ENCODE data around the gene CDC42EP4.
"Not testable (repeated sequence)": the region's sequence is repeated elsewhere in the genome, so short reads cannot be mapped to it uniquely, and the experiment has no call there.

CDC42EP4 gene

DNA sequence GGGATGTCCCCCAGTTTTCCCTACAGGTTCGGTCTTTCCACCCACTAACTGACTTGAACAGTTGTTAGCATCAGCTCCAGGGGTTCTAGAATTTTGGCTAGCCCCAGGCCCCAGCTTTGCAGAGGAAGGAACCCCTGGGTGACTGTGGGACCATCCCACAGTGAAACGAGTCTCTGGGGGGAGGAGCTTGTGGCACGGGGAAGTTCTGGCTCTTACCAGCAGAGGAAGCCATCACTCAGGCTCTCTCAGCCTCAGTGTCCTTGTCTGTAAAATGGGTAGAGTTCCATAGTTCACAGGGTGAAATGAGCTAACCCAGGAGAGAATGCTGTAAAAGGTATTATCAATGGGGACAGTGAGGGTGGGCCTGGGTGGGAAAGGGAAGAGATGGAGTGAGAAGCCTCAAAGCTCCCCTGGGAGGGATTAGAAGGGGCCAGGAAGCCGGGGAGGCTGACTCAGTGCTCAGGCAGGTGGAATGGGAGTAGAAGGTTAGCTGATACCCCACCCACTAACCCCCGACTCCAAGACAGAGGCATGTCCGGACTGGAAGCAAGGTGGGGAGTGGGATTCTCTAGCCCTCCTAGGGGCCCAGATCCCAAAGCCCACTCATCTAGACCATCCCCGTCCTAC lies 30.9 kb upstream of the CDC42EP4 start:
- peak; percentile 65 to 79 for DNase-seq

DNA sequence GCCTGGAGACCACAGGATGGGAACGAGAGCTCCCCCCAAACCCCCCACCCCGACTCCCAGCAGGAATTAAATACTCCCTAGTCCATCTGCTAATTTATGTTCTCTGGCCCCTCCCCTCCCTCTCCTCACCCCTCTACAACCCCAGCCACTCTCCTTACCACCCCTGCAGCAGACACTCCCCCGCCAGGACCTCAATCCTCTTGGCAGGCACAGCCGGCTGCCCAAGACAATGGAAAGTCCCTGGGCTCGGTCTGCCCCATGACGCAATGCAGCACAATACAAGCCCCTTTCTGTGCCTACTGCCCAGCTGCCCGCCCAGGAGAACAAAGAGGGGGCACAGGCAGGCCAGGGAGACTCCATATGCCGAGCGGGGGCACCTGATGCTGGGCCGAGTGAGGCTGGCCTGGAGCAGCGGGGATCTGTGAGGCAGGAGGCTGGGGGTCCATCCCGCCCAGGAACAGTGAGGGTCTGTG lies 30.3 kb upstream of the CDC42EP4 start:
- peak; percentile 97 to 99 for DNase-seq

- DNase-seq = peak; percentile 46 to 68
These were observed 29.7 kb upstream of the CDC42EP4 start for GRCh38 chr17:73341350-73342049.

- peak; percentile 14 to 33 for DNase-seq
These were observed 28.3 kb upstream of the CDC42EP4 start for GRCh38 chr17:73340093-73340596.

GRCh38 chr17:73338566-73339197 lies 26.9 kb upstream of the CDC42EP4 start:
- DNase-seq = no peak

DNA sequence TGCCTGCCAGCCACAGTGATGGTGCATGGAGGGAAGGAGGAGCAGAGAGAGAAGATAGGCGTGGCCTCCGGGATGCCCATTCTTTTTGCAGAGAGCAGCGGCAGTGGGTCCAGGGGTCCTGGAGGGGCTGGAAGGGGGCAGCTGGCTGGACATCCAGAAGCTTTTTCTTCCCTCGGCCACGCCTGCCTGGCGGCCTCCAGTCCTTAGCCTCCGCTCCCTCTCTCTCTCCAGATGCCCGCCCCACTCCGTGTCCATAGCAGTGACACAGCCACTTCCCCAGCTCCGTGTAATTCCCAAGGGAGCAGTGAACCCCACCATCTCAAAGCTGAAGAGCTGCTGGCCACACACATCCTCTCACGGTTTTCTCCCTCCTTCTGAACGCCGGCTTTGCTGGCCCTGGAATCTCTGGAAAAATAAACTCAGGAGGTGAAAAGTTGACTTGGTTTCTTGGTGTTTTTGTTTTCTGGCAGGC lies 26.3 kb upstream of the CDC42EP4 start:
- DNase-seq = no peak

- no peak for DNase-seq
These were observed 25.5 kb upstream of the CDC42EP4 start for GRCh38 chr17:73337330-73337710.

DNA sequence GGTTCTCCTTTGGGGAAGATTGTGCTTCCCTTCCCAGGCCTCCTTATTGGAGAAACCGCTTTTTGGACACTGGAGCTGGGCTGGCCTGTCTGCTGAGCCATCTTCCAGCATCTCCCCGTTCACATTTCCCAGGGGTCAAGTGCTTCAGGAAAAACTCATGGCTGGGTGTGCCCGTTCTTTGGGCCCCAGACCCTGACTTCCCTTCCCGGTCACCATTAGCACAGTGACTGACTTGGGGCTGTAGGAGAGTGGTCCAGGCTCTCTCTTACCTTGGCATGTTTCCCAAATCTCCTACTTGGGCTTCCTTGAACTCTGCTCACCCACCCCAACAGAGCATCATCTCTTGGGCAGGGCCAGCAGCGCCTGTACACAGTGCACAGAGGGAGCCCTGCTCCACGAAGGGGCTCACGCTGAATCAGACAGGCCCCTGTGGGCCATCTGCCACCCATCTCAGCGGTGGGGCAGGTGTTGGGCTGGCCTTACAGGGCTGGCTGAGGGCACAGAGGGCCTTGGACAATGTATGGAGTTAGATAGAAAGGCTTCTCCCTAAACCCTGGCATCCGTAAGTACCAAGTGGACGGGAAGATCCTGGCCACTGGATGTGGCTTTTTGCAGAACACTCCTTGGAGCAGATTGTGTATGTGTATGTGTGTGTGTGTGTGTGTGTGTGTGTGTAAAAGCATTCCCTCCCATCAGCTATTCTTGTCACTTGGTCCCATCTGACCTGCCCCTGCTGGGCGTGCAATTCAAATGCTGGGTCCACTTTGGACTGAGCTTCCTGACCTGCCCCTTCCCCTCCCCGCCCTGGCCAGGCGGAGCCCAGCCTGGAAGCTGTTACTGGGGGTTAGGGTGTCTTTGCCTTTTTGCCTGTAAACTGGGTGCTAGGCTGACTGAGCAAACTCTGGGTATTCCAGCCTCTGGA lies 24.9 kb upstream of the CDC42EP4 start:
- peak; percentile 36 to 83 for DNase-seq

DNA sequence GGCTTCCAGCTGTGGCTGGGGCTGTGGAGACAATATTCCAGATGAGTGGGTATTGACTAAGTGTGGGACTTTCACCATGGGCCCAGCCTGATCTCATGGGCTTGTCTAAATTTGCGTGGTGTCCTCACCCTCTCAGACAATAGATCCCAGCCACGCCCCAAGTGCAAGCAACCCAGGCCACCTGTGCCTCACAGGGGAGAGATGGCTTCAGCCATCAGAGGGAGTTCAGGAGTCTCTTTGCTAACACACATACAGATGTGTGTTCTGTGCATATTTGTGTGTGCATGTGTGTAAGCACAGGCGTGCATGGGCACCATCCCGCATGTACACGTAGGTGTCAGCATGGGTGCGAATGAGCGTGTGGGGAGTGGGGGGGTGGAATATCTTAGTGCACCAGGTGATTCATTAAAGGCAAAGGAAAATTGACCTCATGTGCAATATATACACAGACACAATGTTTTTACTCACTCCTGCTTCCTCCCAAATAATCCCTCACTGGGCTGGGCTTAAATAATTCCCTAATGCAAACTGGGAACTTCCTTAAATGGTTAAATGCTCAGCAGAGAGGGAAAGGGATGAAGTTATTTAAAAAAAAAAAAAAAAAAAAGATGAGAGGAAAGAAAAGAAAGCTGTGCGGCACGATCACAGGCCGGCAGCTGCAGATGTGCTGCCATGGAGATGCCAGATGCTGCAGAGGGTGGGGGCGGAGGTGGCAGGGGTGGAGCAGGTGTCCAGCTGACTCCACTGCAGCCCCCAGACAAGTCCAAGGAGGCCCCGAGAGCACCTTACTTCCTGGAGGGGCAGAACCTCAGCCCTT lies 24.0 kb upstream of the CDC42EP4 start:
- no peak for DNase-seq

DNA sequence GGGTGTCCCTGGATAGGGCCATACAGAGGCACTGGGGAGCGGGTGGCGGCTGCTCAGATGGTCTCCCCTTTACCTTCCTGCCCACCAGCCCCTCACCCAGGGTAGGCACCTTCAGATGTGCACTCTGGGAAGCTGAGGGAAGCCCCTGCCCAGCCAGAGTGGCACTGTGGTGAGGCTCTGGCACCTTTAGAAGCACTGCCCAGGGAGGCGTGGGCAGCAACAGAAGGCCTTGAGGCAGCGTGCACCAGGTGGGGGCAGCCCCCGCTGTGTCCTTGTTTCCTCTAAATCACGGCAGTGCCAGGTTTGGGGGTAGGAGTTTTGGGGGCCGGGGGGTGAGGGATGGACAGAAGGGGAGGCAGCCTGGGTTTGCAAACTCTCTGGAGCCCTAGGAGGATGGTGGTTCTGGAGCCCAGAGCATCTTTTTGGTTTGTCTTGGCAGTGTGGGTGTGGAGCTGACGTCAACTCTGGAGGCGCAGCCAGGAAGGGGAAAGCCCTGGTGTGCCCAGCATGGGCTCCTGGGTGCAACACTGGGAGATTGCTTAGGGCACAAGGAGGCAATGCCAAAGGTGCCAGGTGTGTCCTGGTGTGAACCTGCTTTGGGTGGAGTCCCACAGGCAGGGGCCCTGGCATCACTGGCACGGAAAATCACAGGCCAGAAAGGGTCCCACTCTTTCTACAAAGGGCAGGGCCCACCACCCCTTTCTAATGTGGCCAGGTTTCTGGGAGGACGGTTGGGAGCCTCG lies 23.1 kb upstream of the CDC42EP4 start:
- DNase-seq = no peak

GRCh38 chr17:73333445-73333844 lies 21.6 kb upstream of the CDC42EP4 start:
- DNase-seq = not testable (repeated sequence)

- DNase-seq = no peak
These were observed 19.3 kb upstream of the CDC42EP4 start for GRCh38 chr17:73331060-73331459.

- DNase-seq = no peak
These were observed 15.9 kb upstream of the CDC42EP4 start for GRCh38 chr17:73327676-73328075.

DNA sequence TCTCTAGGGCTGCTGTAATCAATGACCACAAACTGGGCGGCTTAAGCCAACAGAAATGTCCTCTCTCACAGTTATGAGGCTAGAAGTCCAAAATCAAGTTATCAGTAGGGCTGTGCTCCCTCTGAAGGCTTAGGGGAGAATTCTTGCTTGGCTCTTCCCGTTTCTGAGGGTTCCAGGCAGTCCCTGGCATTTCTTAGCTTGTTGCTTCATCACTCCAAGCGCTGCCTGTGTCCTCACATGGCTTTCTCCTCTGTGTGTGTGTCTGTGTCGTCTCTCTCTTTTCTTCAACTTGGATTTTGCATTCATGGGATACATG lies 13.7 kb upstream of the CDC42EP4 start:
- no peak for DNase-seq

GRCh38 chr17:73324711-73325526 lies 13.1 kb upstream of the CDC42EP4 start:
- DNase-seq = no peak

- DNase-seq = no peak
These were observed 12.3 kb upstream of the CDC42EP4 start for GRCh38 chr17:73324160-73324475.

DNA sequence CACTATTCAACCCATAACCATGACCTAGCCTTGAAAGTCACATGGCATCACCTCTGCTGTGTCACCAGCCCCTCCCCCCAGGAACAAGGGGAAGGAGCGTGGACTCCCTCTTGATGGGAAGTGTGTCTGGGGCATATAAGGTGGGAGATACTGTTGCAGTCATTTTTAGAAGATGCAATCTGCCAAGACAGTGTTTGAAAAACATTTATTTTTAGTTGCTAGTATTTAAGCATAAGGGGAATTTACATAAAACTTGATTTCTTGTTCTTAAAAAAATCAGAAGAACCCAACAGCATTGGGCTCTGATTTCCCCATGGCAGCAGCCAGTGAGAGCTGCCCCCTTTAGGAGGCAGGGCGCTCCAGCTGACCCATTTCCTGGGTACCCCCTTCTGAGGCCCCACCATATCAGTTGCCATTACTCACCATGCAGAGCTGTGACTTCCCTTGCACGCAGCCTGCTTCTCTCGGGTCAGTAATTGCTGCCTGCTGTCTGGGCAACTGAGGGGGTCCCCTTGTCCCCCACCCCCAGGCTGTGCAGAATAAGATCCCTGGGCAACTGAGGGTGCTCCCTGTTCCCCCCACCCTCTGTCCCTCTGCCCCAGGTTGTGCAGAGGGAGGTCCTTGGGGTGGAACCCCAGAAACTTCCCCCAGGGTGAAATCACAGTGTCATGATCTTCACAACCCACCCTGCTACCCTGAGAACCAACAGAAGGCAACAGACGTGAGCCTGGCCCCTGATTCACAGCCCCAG lies 11.8 kb upstream of the CDC42EP4 start:
- no peak for DNase-seq

- DNase-seq = no peak
These were observed 8.9 kb upstream of the CDC42EP4 start for GRCh38 chr17:73320601-73321264.

- DNase-seq = no peak
These were observed 8.0 kb upstream of the CDC42EP4 start for GRCh38 chr17:73319766-73320165.

Data from NCI-H524 (cell line).